ENCODE results near the gene CTBP2. TPM values are rescaled to one million over a fixed set of nuclear protein-coding genes. Genes with fewer than 3 reads are reported as not detected.

Gene CTBP2
- polyA plus RNA-seq, 1 donor (not counting 4 experiments of a cell fraction or from before 2014, with no cell fraction given) = 76.0 TPM

DNA sequence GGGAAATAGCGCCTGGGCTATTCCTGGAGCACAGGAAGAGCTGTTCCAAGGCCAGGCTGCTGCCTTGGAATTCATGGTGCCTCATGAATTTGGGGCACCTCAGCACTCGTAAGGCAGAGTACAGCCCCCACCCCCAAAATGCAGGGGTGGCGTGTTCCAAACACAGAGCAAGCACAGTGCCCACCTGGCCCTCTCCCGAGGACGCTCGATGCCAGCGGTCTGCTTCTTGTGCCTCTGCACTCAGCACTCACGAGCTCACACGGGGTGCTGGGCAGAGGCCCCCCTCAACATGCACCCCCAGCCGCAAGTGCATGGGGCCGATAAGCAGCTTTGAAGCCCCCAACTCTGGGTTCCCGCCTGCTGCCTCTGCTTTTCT lies 158.3 kb downstream of the CTBP2 start:
- H3K9me1 ChIP-seq (ENCODE audit: control insufficient read depth, extremely low read depth, insufficient read depth, low read length) = no peaks in the 10 kb centered on the region
- no peaks in the 10 kb centered on the region for H3K27me3 ChIP-seq (ENCODE audit: control insufficient read depth, extremely low read depth, insufficient read depth, low read length)
- H4K20me1 ChIP-seq (ENCODE audit: control insufficient read depth, extremely low read depth, insufficient read depth, low read length) = peaks cover 3% of the 10 kb centered on the region
- FAIRE-seq = no peak
- peaks cover 46 to 48% of the 10 kb centered on the region in 2 experiments for H3K36me3 ChIP-seq (ENCODE audit: control insufficient read depth in 2 of 2, extremely low read depth in 1 of 2, insufficient read depth in 2 of 2, low read length in 2 of 2)
- TF ChIP-seq, protein P1, sequence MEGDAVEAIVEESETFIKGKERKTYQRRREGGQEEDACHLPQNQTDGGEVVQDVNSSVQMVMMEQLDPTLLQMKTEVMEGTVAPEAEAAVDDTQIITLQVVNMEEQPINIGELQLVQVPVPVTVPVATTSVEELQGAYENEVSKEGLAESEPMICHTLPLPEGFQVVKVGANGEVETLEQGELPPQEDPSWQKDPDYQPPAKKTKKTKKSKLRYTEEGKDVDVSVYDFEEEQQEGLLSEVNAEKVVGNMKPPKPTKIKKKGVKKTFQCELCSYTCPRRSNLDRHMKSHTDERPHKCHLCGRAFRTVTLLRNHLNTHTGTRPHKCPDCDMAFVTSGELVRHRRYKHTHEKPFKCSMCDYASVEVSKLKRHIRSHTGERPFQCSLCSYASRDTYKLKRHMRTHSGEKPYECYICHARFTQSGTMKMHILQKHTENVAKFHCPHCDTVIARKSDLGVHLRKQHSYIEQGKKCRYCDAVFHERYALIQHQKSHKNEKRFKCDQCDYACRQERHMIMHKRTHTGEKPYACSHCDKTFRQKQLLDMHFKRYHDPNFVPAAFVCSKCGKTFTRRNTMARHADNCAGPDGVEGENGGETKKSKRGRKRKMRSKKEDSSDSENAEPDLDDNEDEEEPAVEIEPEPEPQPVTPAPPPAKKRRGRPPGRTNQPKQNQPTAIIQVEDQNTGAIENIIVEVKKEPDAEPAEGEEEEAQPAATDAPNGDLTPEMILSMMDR (optimal IDR thresholded peaks at IDR 0.05 in 1 of 3, IDR thresholded peaks at IDR 0.05 in 1 of 3, conservative IDR thresholded peaks at IDR 0.05 in 1 of 3; ENCODE audit: extremely low read depth in 1 of 3, insufficient read depth in 2 of 3, low read length in 3 of 3) = no peak
- H3K79me2 ChIP-seq (ENCODE audit: control insufficient read depth, insufficient read depth, low read length) = peaks cover 37% of the 10 kb centered on the region
- no peak overlapping the region for H2AFZ ChIP-seq (ENCODE audit: control insufficient read depth, low read length)
- H3K4me1 ChIP-seq (ENCODE audit: control insufficient read depth, extremely low read depth, insufficient read depth, low read length) = peaks cover 4% of the 10 kb centered on the region
- H3K27ac ChIP-seq (ENCODE audit: control insufficient read depth, insufficient read depth, low read length) = no peak overlapping the region
- no peak overlapping the region for H3K4me2 ChIP-seq (ENCODE audit: control insufficient read depth, extremely low read depth, insufficient read depth, low read depth, low read length)
- H3K9ac ChIP-seq (ENCODE audit: control insufficient read depth, extremely low read depth, insufficient read depth, low read length) = no peak overlapping the region
- DNase-seq (ENCODE audit: low read depth, low spot score) = no peak
- no peaks in the 10 kb centered on the region for H3K9me3 ChIP-seq (ENCODE audit: control insufficient read depth, low read depth, low read length)
- dilution Hi-C loops (cut with MboI; ENCODE audit: extremely low pct_ligation_motif_present, low sequenced_read_pairs) = no loop called here
- no peak overlapping the region for H3K4me3 ChIP-seq (ENCODE audit: control insufficient read depth in 2 of 3, extremely low read depth in 1 of 3, insufficient read depth in 2 of 3, low read depth in 1 of 3, low read length in 3 of 3)

DNA sequence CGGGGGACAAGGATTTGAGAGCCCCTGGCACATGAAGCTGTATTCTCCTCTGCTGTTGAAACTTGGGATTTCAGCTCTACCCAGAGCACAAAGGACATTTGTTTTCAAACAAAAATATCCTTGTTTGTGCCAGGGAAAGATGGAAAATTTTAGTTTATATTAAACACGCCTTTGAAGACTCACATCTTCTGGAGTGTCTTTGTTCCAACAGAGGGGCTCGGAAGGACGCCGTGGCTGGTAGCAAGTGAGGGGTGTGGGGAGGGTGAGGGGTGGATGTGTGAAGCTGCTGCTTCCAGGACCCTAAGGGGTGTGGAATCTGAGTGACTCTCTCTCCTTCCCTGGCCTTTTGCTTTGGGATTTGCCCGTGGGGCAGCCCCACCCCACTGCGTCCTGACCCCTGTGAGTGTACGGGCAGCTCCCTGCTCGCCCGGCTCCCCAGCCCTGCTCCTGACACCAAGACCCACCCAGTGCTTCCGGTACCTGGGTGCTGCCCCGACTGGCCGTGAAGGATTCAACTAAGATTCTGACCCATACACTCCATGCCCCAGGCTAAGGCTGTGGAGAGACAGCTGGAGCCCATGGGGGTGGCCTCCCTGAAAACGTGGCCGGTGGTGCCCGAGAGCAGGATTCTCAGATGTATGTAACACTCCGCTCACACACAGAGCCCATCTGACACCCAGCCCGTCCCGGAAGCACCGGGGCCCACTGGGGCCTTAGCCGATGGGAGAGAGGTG lies 158.9 kb downstream of the CTBP2 start:
- Histone ChIP-seq H3K4me3 (ENCODE audit: control insufficient read depth in 2 of 3, extremely low read depth in 1 of 3, insufficient read depth in 2 of 3, low read depth in 1 of 3, low read length in 3 of 3) (no peak overlapping the region), H3K4me2 (ENCODE audit: control insufficient read depth, extremely low read depth, insufficient read depth, low read depth, low read length) (no peak overlapping the region), H3K9ac (ENCODE audit: control insufficient read depth, extremely low read depth, insufficient read depth, low read length) (no peak overlapping the region), H3K4me1 (ENCODE audit: control insufficient read depth, extremely low read depth, insufficient read depth, low read length) (peaks cover 4% of the 10 kb centered on the region), H3K27ac (ENCODE audit: control insufficient read depth, insufficient read depth, low read length) (no peak overlapping the region), H3K9me1 (ENCODE audit: control insufficient read depth, extremely low read depth, insufficient read depth, low read length) (no peaks in the 10 kb centered on the region), H3K27me3 (ENCODE audit: control insufficient read depth, extremely low read depth, insufficient read depth, low read length) (no peaks in the 10 kb centered on the region), H3K36me3 (ENCODE audit: control insufficient read depth in 2 of 2, extremely low read depth in 1 of 2, insufficient read depth in 2 of 2, low read length in 2 of 2) (peaks cover 50% of the 10 kb centered on the region in 2 experiments), H4K20me1 (ENCODE audit: control insufficient read depth, extremely low read depth, insufficient read depth, low read length) (peaks cover 3% of the 10 kb centered on the region), H3K79me2 (ENCODE audit: control insufficient read depth, insufficient read depth, low read length) (peaks cover 31% of the 10 kb centered on the region), H2AFZ (ENCODE audit: control insufficient read depth, low read length) (no peak overlapping the region), H3K9me3 (ENCODE audit: control insufficient read depth, low read depth, low read length) (no peaks in the 10 kb centered on the region)
- TF ChIP-seq, protein P1 (optimal IDR thresholded peaks at IDR 0.05 in 1 of 3, IDR thresholded peaks at IDR 0.05 in 1 of 3, conservative IDR thresholded peaks at IDR 0.05 in 1 of 3; ENCODE audit: extremely low read depth in 1 of 3, insufficient read depth in 2 of 3, low read length in 3 of 3) = no peak
- TF ChIP-seq EZH2 (IDR thresholded peaks at IDR 0.05; ENCODE audit: low read length) = no peak
- dilution Hi-C loops (cut with MboI; ENCODE audit: extremely low pct_ligation_motif_present, low sequenced_read_pairs) = no loop called here
- DNase-seq (ENCODE audit: low read depth, low spot score) = no peak
- no peak for FAIRE-seq

Measured in keratinocyte (primary cell).